Right cardiac atrium (tissue), 5 donors: ENCODE measurements around the gene PTGES2. TPM values are rescaled to one million over a fixed set of nuclear protein-coding genes. Genes with fewer than 3 reads are reported as not detected.
A peak's percentile ranks its signal among the peaks of the same experiment; 100 is the strongest.

Source experiments
- ATAC-seq, 2 donors: fragments of 200-7000 bp; cut with Tn5 transposase; one replicate each; pipeline versions ENCODE4 v1.8.0 to v1.9.1; 2020; ENCODE audit warnings: moderate library complexity in 2 of 2, mild to moderate bottlenecking in 1 of 2
- DNase-seq, 3 donors: peaks; one replicate each; pipeline ENCODE4 v3.0.0-alpha.2; 2020
- H3K27ac ChIP-seq: one replicate; pipeline ENCODE4 v1.5.1; 2013; ENCODE audit warnings: mild to moderate bottlenecking, low read length, control low read depth, moderate library complexity
- H3K27me3 ChIP-seq: one replicate; pipeline ENCODE4 v1.6.1; 2013; ENCODE audit not compliant: control insufficient read depth, insufficient read depth
- H3K4me1 ChIP-seq: one replicate; pipeline ENCODE4 v1.6.1; 2013; ENCODE audit warnings: low read length; ENCODE audit not compliant: control insufficient read depth, insufficient read depth
- H3K4me3 ChIP-seq: one replicate; pipeline ENCODE4 v1.5.1; 2013; ENCODE audit warnings: low read length, control low read depth
- H3K9me3 ChIP-seq: one replicate; pipeline ENCODE4 v1.6.1; 2013; ENCODE audit warnings: low read length; ENCODE audit not compliant: control insufficient read depth
- WGBS: extraction: QIAGEN DNeasy Blood & Tissue Kit; methylation state at CpG from one replicate; pipeline ENCODE4 v1.1.7; 2013; 5-methylcytosine and 5-hydroxymethylcytosine counted together
- intact Hi-C, 4 donors: fragments of 100-400 bp; cut with DNase I; formaldehyde crosslinking; loops; one replicate each; pipeline versions ENCODE4 v1.11.0 to v1.14.0; 2022 to 2023
- long read RNA-seq, 4 donors: library from polyadenylated mRNA; unstranded; transcript quantifications; one replicate each; pipeline ENCODE4 v2.0.0, GENCODE V29; 2020 to 2021
- polyA plus RNA-seq: library from polyadenylated mRNA; stranded (reverse); fragments of 200-250 nt; gene quantifications from one replicate; pipeline ENCODE4 v1.2.3, GENCODE V29; 2013
- total RNA-seq, 4 donors: library from RNA; stranded (reverse); fragmentation: NEBNext Ultra II Directional; extraction: Animal tissue kit (Norgen Biotek cat#: 25700); gene quantifications; one replicate each; pipeline ENCODE4 v1.2.1, GENCODE V29; 2021
- donor health status: healthy with polysubstance abuse.
- donor health status: DM: no; HTN: yes; CAD: no.
- donor health status: DM: no; HTN: no; CAD: no.
- donor health status: DM: no; HTN: yes; CAD: no; lungs with severe emphysema.
- donor health status: DM: yes; HTN: yes; CAD: no.

PTGES2 gene
- total RNA-seq, result 100 to 1,000 TPM; 122 to 128 (median 126) TPM
- polyA plus RNA-seq, result 162 TPM
- long read RNA-seq, donor 1, transcript PTGES2-202 (7 exons, 2,331 nt), result major isoform, 504 of 599 reads
- long read RNA-seq, donor 1, partial matches to known transcripts, result 16 of 599 reads
- long read RNA-seq, donor 1, other reads (novel, unspliced or antisense), result 75 of 599 reads
- long read RNA-seq, donor 2, transcript PTGES2-212 (7 exons, 2,103 nt), result minor isoform, 5 of 275 reads
- long read RNA-seq, donor 2, transcript PTGES2-202 (7 exons, 2,331 nt), result major isoform, 218 of 275 reads
- long read RNA-seq, donor 2, partial matches to known transcripts, result 23 of 275 reads
- long read RNA-seq, donor 2, other reads (novel, unspliced or antisense), result 29 of 275 reads
- long read RNA-seq, donor 3, transcript PTGES2-202 (7 exons, 2,331 nt), result major isoform, 26 of 49 reads
- long read RNA-seq, donor 3, partial matches to known transcripts, result 7 of 49 reads
- long read RNA-seq, donor 3, other reads (novel, unspliced or antisense), result 15 of 49 reads
- long read RNA-seq, donor 4, transcript PTGES2-202 (7 exons, 2,331 nt), result major isoform, 210 of 272 reads
- long read RNA-seq, donor 4, partial matches to known transcripts, result 13 of 272 reads
- long read RNA-seq, donor 4, other reads (novel, unspliced or antisense), result 47 of 272 reads

DNA sequence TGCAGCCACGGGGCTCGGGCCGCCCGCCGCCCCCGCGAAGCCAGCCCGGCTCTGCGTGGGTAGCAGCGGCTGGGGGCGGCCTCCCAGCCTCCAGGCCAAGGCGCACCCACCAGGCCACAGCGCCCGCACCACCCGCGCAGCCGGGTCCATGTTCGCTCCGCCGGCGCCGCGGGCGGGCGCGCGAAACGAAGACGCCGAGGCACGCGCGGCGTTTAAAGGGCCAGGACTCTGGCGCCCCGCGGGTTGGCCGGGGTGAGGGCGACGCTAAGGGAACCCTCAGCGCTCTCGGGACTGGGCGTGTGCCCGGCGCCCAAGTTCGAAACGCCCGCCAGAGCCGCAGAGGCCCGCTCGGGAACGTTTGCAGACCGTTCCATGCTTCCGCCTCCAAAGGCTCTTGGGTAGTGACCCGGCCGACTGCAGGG lies at the start of gene PTGES2:
Gene PTGES2 (minus strand): TSS at position 162 of the 422 bp plus-strand sequence. CDS start 12 bp downstream, at position 150.
- intact Hi-C loops, result no loop called here
- Histone ChIP-seq H3K27me3 (no peaks in the 10 kb centered on the region), H3K9me3 (no peaks in the 10 kb centered on the region), H3K27ac (peak within 1 kb of the TSS; percentile 95), H3K4me1 (peaks cover 6% of the 10 kb centered on the region), H3K4me3 (peak within 1 kb of the TSS; percentile 96)
- DNase-seq (peak; percentile 88 to 96 (median 94)), ATAC-seq (peak; percentile 89)
- under 1% methylated on average over 56 of the region's 56 CpGs for WGBS

DNA sequence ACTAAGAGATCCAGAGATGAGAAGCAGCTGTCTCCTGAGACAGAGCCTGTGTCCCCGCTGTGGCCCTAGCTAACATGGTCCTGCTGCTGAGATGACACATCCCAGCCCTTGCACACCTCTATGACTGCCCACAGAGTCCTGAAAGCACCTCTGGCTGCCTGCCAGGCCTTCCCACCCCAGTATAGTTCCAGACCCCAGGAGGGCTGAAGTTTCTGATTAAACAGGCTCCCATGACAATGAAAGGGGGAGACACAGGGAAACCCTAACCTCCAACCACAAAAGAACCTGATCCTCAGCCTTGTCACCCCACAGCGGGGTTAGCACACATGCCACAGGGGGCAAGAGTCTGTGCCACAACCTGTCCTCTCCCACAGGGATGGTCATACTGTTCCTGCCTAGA lies 48.2 kb upstream of the PTGES2 start:
- 98% methylated on average over 2 of the region's 2 CpGs for WGBS

DNA sequence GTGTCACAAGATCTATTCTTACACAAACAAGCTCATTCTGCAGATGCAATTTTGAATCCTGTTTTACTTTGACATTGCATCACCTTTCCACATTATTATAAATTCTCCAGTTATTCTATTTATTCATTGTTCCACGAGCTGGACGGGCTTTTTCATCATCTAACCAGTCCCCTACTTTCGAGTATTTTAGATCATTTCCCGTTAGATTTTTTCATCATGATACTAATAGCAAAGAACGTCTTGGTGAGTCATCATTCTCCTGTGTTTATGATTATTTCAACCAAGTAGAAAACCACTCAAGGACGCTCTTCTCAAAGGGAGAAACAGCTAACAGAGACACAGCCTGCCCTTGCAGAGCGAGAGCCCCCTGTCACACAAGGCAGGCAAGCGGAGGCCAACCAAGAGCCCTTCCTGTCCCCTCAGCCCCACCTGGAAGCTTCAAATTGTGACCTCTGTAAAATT lies 47.6 kb upstream of the PTGES2 start:
- Histone ChIP-seq H3K27ac (no peak overlapping the region), H3K4me1 (no peaks in the 10 kb centered on the region), H3K27me3 (no peaks in the 10 kb centered on the region), H3K4me3 (no peak overlapping the region), H3K9me3 (no peaks in the 10 kb centered on the region)
- WGBS, result 86% methylated on average over 8 of the region's 8 CpGs
- peak in 1 of 3 donors; percentile 4 for DNase-seq
- ATAC-seq, result no peak
- intact Hi-C loops, result no loop called here

More for the DNA sequence above, 48.2 kb upstream of the PTGES2 start:
- intact Hi-C loops, result no loop called here
- no peaks in the 10 kb centered on the region for H3K4me1 ChIP-seq
- no peak overlapping the region for H3K27ac ChIP-seq
- H3K4me3 ChIP-seq, result no peak overlapping the region
- H3K27me3 ChIP-seq, result no peaks in the 10 kb centered on the region
- DNase-seq (peak in 1 of 3 donors; percentile 40), ATAC-seq (no peak)
- no peaks in the 10 kb centered on the region for H3K9me3 ChIP-seq

DNA sequence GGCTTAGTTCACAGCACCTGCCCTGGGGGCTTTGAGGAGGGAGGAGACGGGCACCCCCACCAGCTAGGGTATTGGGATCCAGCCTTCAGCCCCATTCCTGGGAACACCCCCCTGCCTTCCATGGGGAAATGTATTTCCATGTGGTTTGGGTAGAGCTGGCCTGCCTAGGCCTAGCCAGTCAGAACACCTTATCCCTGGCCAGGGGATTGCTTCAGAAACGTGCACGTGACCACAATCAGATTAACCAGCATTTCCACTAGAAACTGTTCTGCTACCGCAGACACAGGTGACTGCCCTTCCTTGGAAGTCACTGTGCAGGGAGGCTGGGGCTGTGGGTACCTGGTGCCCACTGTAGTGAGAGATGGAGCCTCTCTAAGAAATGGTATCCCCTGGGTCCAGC lies 46.5 kb upstream of the PTGES2 start:
- DNase-seq, result no peak
- Histone ChIP-seq H3K27me3 (no peaks in the 10 kb centered on the region), H3K27ac (no peak overlapping the region), H3K4me1 (no peaks in the 10 kb centered on the region), H3K4me3 (no peak overlapping the region), H3K9me3 (no peaks in the 10 kb centered on the region)
- no peak for ATAC-seq
- intact Hi-C loops, result no loop called here
- 72% methylated on average over 4 of the region's 4 CpGs for WGBS

DNA sequence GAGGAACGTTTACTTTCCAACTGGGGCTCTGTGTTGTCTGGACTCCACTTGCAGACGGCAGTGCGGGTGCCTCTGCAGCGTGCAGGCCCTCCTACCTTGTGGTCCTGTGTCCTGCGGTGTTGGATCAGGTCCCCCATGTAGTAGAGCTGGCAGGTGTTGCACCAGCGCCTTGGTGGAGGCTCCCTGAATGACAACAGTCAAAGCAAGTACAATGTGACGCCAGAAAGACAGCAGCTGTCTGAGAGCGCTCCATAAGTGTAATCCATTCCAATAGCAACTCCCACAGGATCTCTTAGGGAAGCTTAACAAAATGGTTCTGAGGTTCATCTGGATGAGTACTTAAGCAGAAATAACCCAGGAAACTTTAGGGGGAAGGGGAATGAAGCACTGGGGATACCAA lies 42.4 kb upstream of the PTGES2 start:
- Histone ChIP-seq H3K27ac (no peak overlapping the region), H3K9me3 (no peaks in the 10 kb centered on the region), H3K27me3 (no peaks in the 10 kb centered on the region), H3K4me3 (no peak overlapping the region), H3K4me1 (no peaks in the 10 kb centered on the region)
- no peak for DNase-seq
- no peak for ATAC-seq
- 92% methylated on average over 8 of the region's 8 CpGs for WGBS
- intact Hi-C loops, result no loop called here

DNA sequence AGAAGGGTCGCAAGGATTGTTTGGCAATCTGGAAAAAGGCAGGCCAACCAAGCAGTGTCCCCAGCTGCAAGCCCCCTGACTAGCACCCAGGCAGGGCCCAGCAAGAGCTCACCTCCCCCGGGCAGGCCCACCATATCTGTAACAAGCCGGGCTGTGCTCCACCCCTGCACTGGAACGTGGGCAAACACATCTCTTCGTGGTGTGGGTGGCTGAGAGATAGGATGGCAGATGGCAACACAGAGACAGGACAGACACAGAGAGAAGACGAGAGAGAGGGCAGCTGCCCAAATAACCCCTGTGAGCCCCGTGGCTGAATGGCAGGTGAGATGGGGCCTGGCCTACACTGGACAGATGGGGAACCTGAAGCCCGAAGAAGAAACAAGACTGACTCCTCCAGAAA lies 42.0 kb upstream of the PTGES2 start:
- intact Hi-C loops, result no loop called here
- Histone ChIP-seq H3K9me3 (no peaks in the 10 kb centered on the region), H3K4me1 (peaks cover 2% of the 10 kb centered on the region), H3K4me3 (no peak overlapping the region), H3K27ac (no peak overlapping the region), H3K27me3 (no peaks in the 10 kb centered on the region)
- ATAC-seq, result no peak
- WGBS, result 85% methylated on average over 8 of the region's 8 CpGs
- DNase-seq, result peak in 1 of 3 donors; percentile 42

DNA sequence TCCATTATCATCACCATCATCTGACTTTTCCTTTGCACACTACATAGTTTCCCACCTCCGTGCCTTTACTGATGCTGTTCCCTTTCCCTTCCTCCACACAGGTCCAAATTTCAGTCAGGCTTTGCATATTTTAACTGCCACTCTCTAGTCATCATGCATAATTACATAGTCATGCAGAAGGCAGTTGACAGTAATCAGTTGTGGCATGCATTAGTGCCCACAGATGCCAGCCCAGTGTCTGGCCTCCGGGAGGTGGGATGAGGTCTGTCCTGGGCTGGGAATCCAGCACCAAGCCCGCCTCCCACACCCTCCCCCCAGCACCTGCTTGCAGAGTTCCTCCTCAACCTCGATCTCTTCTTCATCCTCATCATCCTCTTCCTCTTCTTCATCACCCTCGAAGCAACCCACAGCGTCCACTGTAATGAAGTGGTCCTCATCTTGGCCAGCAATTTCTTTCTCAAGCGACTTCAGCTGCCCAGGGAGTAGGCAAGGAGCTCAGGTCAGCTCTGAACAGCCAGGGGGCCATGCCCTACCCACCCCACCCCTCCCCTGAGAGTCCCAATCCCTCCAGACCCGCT lies 41.3 kb upstream of the PTGES2 start:
- intact Hi-C loops, result no loop called here
- H3K4me1 ChIP-seq, result peaks cover 5% of the 10 kb centered on the region
- WGBS, result 88% methylated on average over 8 of the region's 8 CpGs

DNA sequence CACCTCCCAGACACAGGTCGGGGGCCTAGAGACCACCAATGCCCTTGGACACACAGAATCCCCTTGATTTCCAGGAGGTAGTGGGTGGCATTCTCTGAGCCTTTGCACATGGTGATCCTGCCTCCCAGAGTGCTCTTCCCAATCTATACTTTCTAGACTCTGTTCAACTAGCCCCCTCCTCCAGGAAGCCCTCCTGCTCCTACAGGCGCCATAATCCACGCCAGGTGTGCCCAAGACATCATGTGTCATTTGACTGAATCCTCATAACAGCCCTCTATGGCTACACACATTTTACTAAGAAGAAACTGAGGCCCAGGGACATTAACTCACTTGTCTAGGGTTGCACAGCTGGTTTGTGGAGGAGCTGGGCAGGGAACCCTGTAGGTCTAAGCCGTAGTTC lies 39.7 kb upstream of the PTGES2 start:
- Histone ChIP-seq H3K4me1 (peaks cover 7% of the 10 kb centered on the region), H3K27ac (no peak overlapping the region), H3K27me3 (no peaks in the 10 kb centered on the region), H3K9me3 (no peaks in the 10 kb centered on the region), H3K4me3 (no peak overlapping the region)
- WGBS, result 95% methylated on average over 4 of the region's 4 CpGs
- intact Hi-C loops, result no loop called here
- DNase-seq, result no peak
- ATAC-seq, result no peak

More for the DNA sequence above, 41.3 kb upstream of the PTGES2 start:
- Histone ChIP-seq H3K9me3 (no peaks in the 10 kb centered on the region), H3K27me3 (no peaks in the 10 kb centered on the region), H3K4me3 (no peak overlapping the region), H3K27ac (no peak overlapping the region)
- no peak for ATAC-seq
- no peak for DNase-seq

DNA sequence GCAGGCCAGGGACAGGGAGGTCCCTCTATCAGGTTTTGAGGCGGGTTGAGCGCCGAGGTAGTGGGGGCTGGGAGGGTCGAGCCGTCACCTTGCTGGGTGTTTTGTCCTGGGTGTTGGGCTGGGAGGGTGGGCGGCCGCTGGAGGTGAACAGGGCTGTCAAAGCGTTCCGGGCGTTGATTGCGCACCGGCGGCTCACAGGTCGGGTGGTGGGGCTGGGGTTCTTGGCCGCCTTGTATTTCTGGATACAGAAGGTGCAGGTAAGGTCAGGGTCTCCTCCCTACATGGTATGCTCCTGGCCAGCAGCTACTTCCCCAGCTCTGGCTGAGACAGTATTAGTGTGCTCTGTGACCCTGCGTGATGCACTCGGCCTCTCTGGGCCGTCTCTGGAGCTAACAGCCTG lies 38.6 kb upstream of the PTGES2 start:
- H3K9me3 ChIP-seq, result no peaks in the 10 kb centered on the region
- DNase-seq (no peak), ATAC-seq (no peak)
- H3K4me1 ChIP-seq, result peaks cover 9% of the 10 kb centered on the region
- H3K4me3 ChIP-seq, result no peak overlapping the region
- H3K27me3 ChIP-seq, result no peaks in the 10 kb centered on the region
- WGBS, result 96% methylated on average over 18 of the region's 18 CpGs
- H3K27ac ChIP-seq, result no peak overlapping the region
- intact Hi-C loops, result no loop called here

DNA sequence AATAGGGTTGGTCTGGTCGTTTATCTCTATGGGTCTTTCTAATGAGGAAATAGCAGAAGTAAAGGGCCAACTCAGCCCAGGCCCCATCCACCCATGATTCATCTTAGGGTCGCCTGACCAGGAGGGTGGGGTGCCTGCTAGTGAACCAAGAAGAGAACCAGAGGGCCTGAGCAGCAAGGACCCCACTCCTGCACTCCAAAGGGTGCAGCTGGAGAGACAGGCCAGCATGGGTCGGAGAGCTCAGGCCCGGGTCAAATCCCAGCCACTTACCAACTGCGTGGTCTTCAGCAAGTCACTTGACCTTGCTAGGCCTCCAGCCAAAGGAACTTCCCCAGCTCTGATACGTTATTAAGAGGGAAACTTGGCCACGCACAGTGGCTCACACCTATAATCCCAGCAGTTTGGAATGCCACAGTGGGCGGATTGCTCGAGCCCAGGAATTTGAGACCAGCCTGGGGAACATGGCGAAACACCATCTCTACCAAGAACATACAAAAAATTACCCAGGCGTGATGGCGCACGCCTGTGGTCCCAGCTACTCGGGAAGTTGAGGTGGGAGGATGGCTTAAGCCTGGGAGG lies 36.9 kb upstream of the PTGES2 start:
- Histone ChIP-seq H3K4me1 (peaks cover 9% of the 10 kb centered on the region), H3K4me3 (no peak overlapping the region), H3K27me3 (no peaks in the 10 kb centered on the region), H3K27ac (no peak overlapping the region), H3K9me3 (no peaks in the 10 kb centered on the region)
- intact Hi-C loops, result no loop called here
- WGBS, result 58% methylated on average over 14 of the region's 14 CpGs
- no peak for ATAC-seq
- DNase-seq, result peak in 1 of 3 donors; percentile 36
